HEK293 (cell line): Measurements from ENCODE around the gene HOTAIR.

Experiments
- CTCF ChIA-PET: fragments of 350-600 bp; formaldehyde crosslinking; extraction: SDS; loops from one replicate; lab custom pipeline; 2021; ENCODE audit warnings: antibody characterized with exemption; lab: Yijun Ruan, JAX
- POLR2A ChIA-PET: fragments of 300-600 bp; formaldehyde crosslinking; extraction: SDS; loops from one replicate; lab custom pipeline; 2020; ENCODE audit warnings: antibody characterized with exemption, inconsistent platforms; lab: Yijun Ruan, JAX
- H3K27ac ChIP-seq: fragments of 200-500 bp; sonication (Bioruptor generic); 2 replicates; pipeline ENCODE4 v1.5.1; 2014; ENCODE audit warnings: low read depth, low read length, control low read depth, inconsistent platforms; ENCODE audit errors: extremely low read depth
- H3K36me3 ChIP-seq, 2 experiments: fragments of 200-500 bp in 1 of 2; sonication (Bioruptor generic) in 1 of 2; 1 replicate in 1 of 2; 2 replicates in 1 of 2; pipeline ENCODE4 v1.5.1; 2014 to 2017; ENCODE audit warnings: inconsistent platforms in 2 of 2, low read length in 2 of 2; ENCODE audit not compliant: control insufficient read depth in 2 of 2, insufficient read depth in 1 of 2
- H3K4me1 ChIP-seq: fragments of 200-500 bp; sonication (Bioruptor generic); 2 replicates; pipeline ENCODE4 v1.5.1; 2014; ENCODE audit warnings: mild to moderate bottlenecking, low read length, inconsistent platforms; ENCODE audit not compliant: control insufficient read depth, insufficient read depth
- H3K4me3 ChIP-seq: 2 replicates; pipeline ENCODE4 v1.5.1; 2011; ENCODE audit warnings: low read depth, mild to moderate bottlenecking, control low read depth, low read length, moderate library complexity
- H3K9me3 ChIP-seq: fragments of 200-500 bp; sonication (Bioruptor generic); 2 replicates; pipeline ENCODE4 v1.5.1; 2014; ENCODE audit warnings: low read depth, low read length, inconsistent platforms; ENCODE audit not compliant: control insufficient read depth, insufficient read depth
- CTCF ChIP-seq: fragments of 450-650 bp; formaldehyde crosslinking; IDR thresholded peaks from 2 replicates; pipeline ENCODE4 v1.5.1; 2016; ENCODE audit warnings: missing biosample characterization, missing genetic modification characterization
- HIC1 ChIP-seq: fragments of 450-650 bp; formaldehyde crosslinking; IDR thresholded peaks from 2 replicates; pipeline ENCODE4 v1.5.1; 2016; ENCODE audit warnings: missing biosample characterization, missing genetic modification characterization
- OVOL3 ChIP-seq: fragments of 450-650 bp; formaldehyde crosslinking; IDR thresholded peaks from 2 replicates; pipeline ENCODE4 v1.5.1; 2016; ENCODE audit warnings: missing biosample characterization, missing genetic modification characterization
- PATZ1 ChIP-seq: fragments of 450-650 bp; formaldehyde crosslinking; IDR thresholded peaks from 2 replicates; pipeline ENCODE4 v1.5.1; 2016; ENCODE audit warnings: missing biosample characterization, missing genetic modification characterization
- PBX3 ChIP-seq: sonication (generic); formaldehyde crosslinking; IDR thresholded peaks from 2 replicates; pipeline ENCODE4 v1.8.1; 2022; ENCODE audit warnings: mild to moderate bottlenecking, moderate library complexity, missing genetic modification reagents
- PRDM4 ChIP-seq: fragments of 450-650 bp; formaldehyde crosslinking; IDR thresholded peaks from 2 replicates; pipeline ENCODE4 v1.5.1; 2017; ENCODE audit warnings: missing biosample characterization, missing genetic modification characterization
- SP7 ChIP-seq: fragments of 450-650 bp; formaldehyde crosslinking; IDR thresholded peaks from 2 replicates; pipeline ENCODE4 v1.5.1; 2016; ENCODE audit warnings: missing biosample characterization, missing genetic modification characterization
- ZBTB17 ChIP-seq: fragments of 450-650 bp; formaldehyde crosslinking; IDR thresholded peaks from 2 replicates; pipeline ENCODE4 v1.5.1; 2016; ENCODE audit warnings: missing biosample characterization, missing genetic modification characterization
- ZBTB44 ChIP-seq: fragments of 450-650 bp; IDR thresholded peaks from 2 replicates; pipeline ENCODE4 v1.5.1; 2018; ENCODE audit warnings: missing biosample characterization, mild to moderate bottlenecking, missing genetic modification characterization
- ZBTB8A ChIP-seq: fragments of 450-650 bp; formaldehyde crosslinking; IDR thresholded peaks from 2 replicates; pipeline ENCODE4 v1.5.1; 2016; ENCODE audit warnings: missing biosample characterization, missing genetic modification characterization
- ZNF155 ChIP-seq: fragments of 450-650 bp; formaldehyde crosslinking; IDR thresholded peaks from 2 replicates; pipeline ENCODE4 v1.5.1; 2016; ENCODE audit warnings: missing biosample characterization, missing genetic modification characterization
- ZNF157 ChIP-seq: fragments of 450-650 bp; formaldehyde crosslinking; IDR thresholded peaks from 2 replicates; pipeline ENCODE4 v1.5.1; 2016; ENCODE audit warnings: missing biosample characterization, missing genetic modification characterization
- ZNF184 ChIP-seq: fragments of 450-650 bp; IDR thresholded peaks from 2 replicates; pipeline ENCODE4 v1.5.1; 2018; ENCODE audit warnings: missing biosample characterization, mild to moderate bottlenecking, missing genetic modification characterization
- ZNF280C ChIP-seq: fragments of 450-650 bp; formaldehyde crosslinking; IDR thresholded peaks from 2 replicates; pipeline ENCODE4 v1.5.1; 2016; ENCODE audit warnings: missing biosample characterization, missing genetic modification characterization
- ZNF514 ChIP-seq: fragments of 450-650 bp; formaldehyde crosslinking; IDR thresholded peaks from 2 replicates; pipeline ENCODE4 v1.5.1; 2016; ENCODE audit warnings: missing biosample characterization, missing genetic modification characterization
- ZNF596 ChIP-seq: fragments of 450-650 bp; IDR thresholded peaks from 2 replicates; pipeline ENCODE4 v1.5.0; 2018; ENCODE audit warnings: missing biosample characterization, mild to moderate bottlenecking, missing genetic modification characterization, moderate library complexity
- ZNF664 ChIP-seq: fragments of 450-650 bp; formaldehyde crosslinking; IDR thresholded peaks from 2 replicates; pipeline ENCODE4 v1.5.1; 2016; ENCODE audit warnings: missing biosample characterization, missing genetic modification characterization
- ZSCAN30 ChIP-seq: fragments of 450-650 bp; IDR thresholded peaks from 2 replicates; pipeline ENCODE4 v1.5.1; 2018; ENCODE audit warnings: missing biosample characterization, mild to moderate bottlenecking, missing genetic modification characterization, moderate library complexity
- ZXDB ChIP-seq: fragments of 450-650 bp; formaldehyde crosslinking; IDR thresholded peaks from 2 replicates; pipeline ENCODE4 v1.5.1; 2016; ENCODE audit warnings: missing biosample characterization, missing genetic modification characterization

The HOTAIR gene

GRCh38 chr12:54005853-54006558 is 31.3 kb upstream of the HOTAIR start (continued):
- TF ChIP-seq ZNF280C (tag by site-specific recombination), result no peak
- TF ChIP-seq ZNF157 (tag by site-specific recombination), result no peak
- peak; percentile 54 for TF ChIP-seq SP7
- no peak for TF ChIP-seq ZNF155 (tag by site-specific recombination)
- TF ChIP-seq ZBTB8A (tag by site-specific recombination), result peak; percentile 79
- peak; percentile 36; the same call in 1 of the 2 replicates for TF ChIP-seq ZBTB17 (tag by site-specific recombination)
- no peak for TF ChIP-seq OVOL3 (tag by site-specific recombination)
- TF ChIP-seq ZSCAN30 (tag by site-specific recombination), result peak; percentile 91
- peak; percentile 41 for TF ChIP-seq PATZ1 (tag by site-specific recombination)
- TF ChIP-seq ZNF184 (tag by site-specific recombination), result 0 out of 2 replicates have a peak, but pooled peaks have one; percentile 62
- TF ChIP-seq PRDM4 (tag by site-specific recombination), result no peak
- peak; percentile 73 for TF ChIP-seq ZXDB (tag by site-specific recombination)
- peak; percentile 59 for TF ChIP-seq ZBTB44 (tag by site-specific recombination)
- TF ChIP-seq ZNF664, result no peak
- TF ChIP-seq ZNF596, result no peak
- peak; percentile 88 for TF ChIP-seq CTCF (tag by site-specific recombination)
- TF ChIP-seq, all 188 proteins: peak for 39

GRCh38 chr12:54005531-54005852 is 30.7 kb upstream of the HOTAIR start:
- H3K36me3 ChIP-seq, result peaks cover 8 to 15% of the 10 kb centered on the region in 2 experiments; a peak in 2 of 3 replicates
- H3K9me3 ChIP-seq, result no peaks in the 10 kb centered on the region
- CTCF ChIA-PET, result interaction anchor here (0.6 to 7.9 kb wide), 22 partner anchors 10 to 353 kb away, joined by 3 to 111 read pairs (median 6); partner anchors contain the start of genes HOXC10, HOXC5, HOXC6 and SMUG1
- H3K4me3 ChIP-seq, result no peak overlapping the region
- H3K4me1 ChIP-seq, result peaks cover 37% of the 10 kb centered on the region
- no peak overlapping the region for H3K27ac ChIP-seq
- POLR2A ChIA-PET, result no interaction called here
- TF ChIP-seq ZNF514 (tag by site-specific recombination) (no peak), PBX3 (CRISPR knock-in tag) (no peak), HIC1 (tag by site-specific recombination) (no peak)
